GM18873 (cell line): ENCODE measurements around the gene LPP.

Source experiments
- ATAC-seq: cut with Tn5 transposase; IDR thresholded peaks from one replicate; pipeline ENCODE4 v1.9.1; 2021; ENCODE audit warnings: mild to moderate bottlenecking, moderate library complexity, moderate number of reproducible peaks; ENCODE audit not compliant: unreplicated experiment, low FRiP score

Gene LPP

GRCh38 chr3:188168186-188168585, 14.2 kb downstream of the LPP start:
- no peak for ATAC-seq

- no peak for ATAC-seq
These were observed 14.7 kb downstream of the LPP start for GRCh38 chr3:188168648-188169047.

GRCh38 chr3:188169830-188170455, 16.0 kb downstream of the LPP start:
- no peak for ATAC-seq

GRCh38 chr3:188170461-188171459, 16.8 kb downstream of the LPP start:
- ATAC-seq: no peak

GRCh38 chr3:188171682-188172467, 17.9 kb downstream of the LPP start:
- ATAC-seq: no peak

GRCh38 chr3:188174317-188175044, 20.5 kb downstream of the LPP start:
- ATAC-seq: no peak

GRCh38 chr3:188176476-188176875, 22.5 kb downstream of the LPP start:
- no peak for ATAC-seq

- ATAC-seq: no peak
These were observed 22.9 kb downstream of the LPP start for GRCh38 chr3:188176884-188177283.

GRCh38 chr3:188177721-188178120, 23.8 kb downstream of the LPP start:
- no peak for ATAC-seq

- ATAC-seq: no peak
These were observed 24.5 kb downstream of the LPP start for GRCh38 chr3:188178293-188178936.

GRCh38 chr3:188179006-188179966, 25.3 kb downstream of the LPP start:
- ATAC-seq: no peak

- no peak for ATAC-seq
These were observed 26.2 kb downstream of the LPP start for GRCh38 chr3:188180114-188180513.

- ATAC-seq: no peak
These were observed 29.5 kb downstream of the LPP start for GRCh38 chr3:188183452-188183851.

GRCh38 chr3:188184160-188184559, 30.2 kb downstream of the LPP start:
- no peak for ATAC-seq

GRCh38 chr3:188184649-188185048, 30.7 kb downstream of the LPP start:
- ATAC-seq: no peak

- ATAC-seq: no peak
These were observed 31.8 kb downstream of the LPP start for GRCh38 chr3:188185717-188186251.

- no peak for ATAC-seq
These were observed 33.1 kb downstream of the LPP start for GRCh38 chr3:188187053-188187452.

GRCh38 chr3:188188911-188189310, 35.0 kb downstream of the LPP start:
- no peak for ATAC-seq
